Gastroesophageal sphincter (tissue), 3 donors: ENCODE results near the gene MYLK.

ENCODE experiments used
- POLR2AphosphoS5 ChIP-seq: sonication (generic); formaldehyde crosslinking; IDR thresholded peaks from one replicate; pipeline ENCODE4 v1.6.1; 2017; ENCODE audit warnings: antibody characterized with exemption
- TF ChIP-seq, protein P1 (sequence below), 4 experiments: fragments of 200-600 bp in 2 of 4; fragments of 450-650 bp in 2 of 4; sonication (generic) in 1 of 4; IDR thresholded peaks; one replicate each; pipeline ENCODE4 v1.5.1; 2017 to 2019; ENCODE audit warnings: antibody characterized with exemption in 4 of 4, mild to moderate bottlenecking in 2 of 4, moderate library complexity in 2 of 4

DNA sequence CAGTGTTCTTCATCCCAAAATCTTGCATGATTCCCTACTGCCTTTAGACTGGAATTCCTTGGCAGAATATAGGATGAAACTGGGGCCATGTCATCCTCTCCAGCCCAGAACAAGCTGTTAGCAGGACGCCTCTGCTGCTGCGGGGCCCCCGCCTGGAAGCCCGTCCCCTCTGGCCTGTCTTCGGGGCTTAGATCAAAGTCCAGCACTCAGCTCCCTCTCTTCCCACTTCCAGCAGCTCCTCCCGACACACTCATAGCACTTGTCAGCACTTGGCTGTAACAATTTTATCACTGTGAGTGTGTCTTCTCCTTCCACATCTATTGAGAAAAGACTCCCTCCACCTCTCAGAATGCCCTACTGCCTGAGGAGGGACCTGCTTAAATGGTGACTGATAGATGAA, 187.3 kb downstream of the MYLK start:
- TF ChIP-seq POLR2AphosphoS5, result no peak
- TF ChIP-seq, protein P1, sequence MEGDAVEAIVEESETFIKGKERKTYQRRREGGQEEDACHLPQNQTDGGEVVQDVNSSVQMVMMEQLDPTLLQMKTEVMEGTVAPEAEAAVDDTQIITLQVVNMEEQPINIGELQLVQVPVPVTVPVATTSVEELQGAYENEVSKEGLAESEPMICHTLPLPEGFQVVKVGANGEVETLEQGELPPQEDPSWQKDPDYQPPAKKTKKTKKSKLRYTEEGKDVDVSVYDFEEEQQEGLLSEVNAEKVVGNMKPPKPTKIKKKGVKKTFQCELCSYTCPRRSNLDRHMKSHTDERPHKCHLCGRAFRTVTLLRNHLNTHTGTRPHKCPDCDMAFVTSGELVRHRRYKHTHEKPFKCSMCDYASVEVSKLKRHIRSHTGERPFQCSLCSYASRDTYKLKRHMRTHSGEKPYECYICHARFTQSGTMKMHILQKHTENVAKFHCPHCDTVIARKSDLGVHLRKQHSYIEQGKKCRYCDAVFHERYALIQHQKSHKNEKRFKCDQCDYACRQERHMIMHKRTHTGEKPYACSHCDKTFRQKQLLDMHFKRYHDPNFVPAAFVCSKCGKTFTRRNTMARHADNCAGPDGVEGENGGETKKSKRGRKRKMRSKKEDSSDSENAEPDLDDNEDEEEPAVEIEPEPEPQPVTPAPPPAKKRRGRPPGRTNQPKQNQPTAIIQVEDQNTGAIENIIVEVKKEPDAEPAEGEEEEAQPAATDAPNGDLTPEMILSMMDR (IDR thresholded peaks at IDR 0.05), result no peak
